Measurements from ENCODE around the gene CMTM3.

The CMTM3 gene

DNA sequence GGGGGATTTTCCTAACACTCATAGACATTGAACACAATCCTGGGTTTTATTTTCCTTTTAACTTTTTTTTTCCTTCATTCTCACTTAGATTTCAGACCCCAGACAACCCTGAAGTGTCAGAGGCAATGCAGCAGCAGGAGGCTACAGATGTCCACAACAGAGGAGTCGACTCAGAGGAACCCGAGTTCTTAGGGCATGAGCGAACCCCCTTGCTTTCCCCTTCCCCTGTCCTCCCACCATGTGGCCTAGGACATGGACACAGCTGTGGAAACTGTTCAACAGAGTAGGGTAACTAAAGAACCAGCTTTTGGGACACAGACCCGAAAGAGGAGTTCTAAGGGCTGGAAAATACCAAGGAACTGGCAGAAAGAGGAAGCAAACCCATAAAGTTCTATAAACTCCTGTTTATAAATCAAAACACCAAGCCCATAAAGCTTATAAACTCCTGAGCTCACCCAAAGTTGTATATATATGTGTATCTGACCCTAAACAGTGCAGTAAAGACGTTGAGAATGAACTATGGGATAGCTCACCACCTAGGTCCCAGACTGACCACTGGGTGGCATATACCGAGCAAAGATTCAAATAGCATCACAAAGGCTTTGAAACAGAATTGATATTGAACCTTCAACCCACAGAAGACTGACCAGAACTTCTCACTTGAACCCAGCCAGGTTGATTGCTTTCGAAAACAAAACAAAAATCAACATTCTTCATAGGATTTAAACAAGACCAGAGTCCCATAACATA, 58.1 kb downstream of the CMTM3 start:
- DNase-seq (ENCODE audit: low spot score): peak; percentile 76

Measured in Ammon's horn (tissue), 1 donor.